Esophagus muscularis mucosa (tissue), 4 donors: ENCODE results near the gene GYG1.
A peak's percentile ranks its signal among the peaks of the same experiment; 100 is the strongest.

ENCODE experiments used
- CTCF ChIP-seq, 3 experiments: fragments of 200-600 bp in 2 of 3; fragments of 450-650 bp in 1 of 3; sonication (generic) in 2 of 3; IDR thresholded peaks; one replicate each; pipeline ENCODE4 v1.5.1; 2017 to 2019; ENCODE audit warnings: antibody characterized with exemption in 3 of 3, mild to moderate bottlenecking in 2 of 3, moderate library complexity in 1 of 3
- EP300 ChIP-seq: sonication (generic); formaldehyde crosslinking; IDR thresholded peaks from one replicate; pipeline ENCODE4 v1.6.1; 2017; ENCODE audit warnings: antibody characterized with exemption
- POLR2A ChIP-seq: fragments of 450-650 bp; IDR thresholded peaks from one replicate; pipeline ENCODE4 v1.6.1; 2017; ENCODE audit warnings: antibody characterized with exemption, moderate library complexity, mild to moderate bottlenecking, low read depth

GRCh38 chr3:148991219-148992026 is at the start of gene GYG1:
- TF ChIP-seq CTCF (IDR thresholded peaks at IDR 0.05) (peak; percentile 31 to 36 (median 32)), POLR2A (peak; percentile 69), EP300 (no peak)
